Measurements from ENCODE around the gene HSPB9. TPM values are rescaled to one million over a fixed set of nuclear protein-coding genes. Genes with fewer than 3 reads are reported as not detected.

HSPB9 gene
- total RNA-seq, 1 experiment from 2014 or later = 0.46 TPM

GRCh38 chr17:42106009-42106408 lies 16.6 kb upstream of the HSPB9 start:
- H3K4me1 Mint-ChIP-seq = peaks cover 19% of the 10 kb centered on the region
- TF ChIP-seq ETV6 (CRISPR knock-in tag; IDR thresholded peaks at IDR 0.05) (no peak), GRHL2 (CRISPR knock-in tag; IDR thresholded peaks at IDR 0.05; ENCODE audit: insufficient replicate concordance, severe bottlenecking) (no peak), FOXK1 (CRISPR knock-in tag; IDR thresholded peaks at IDR 0.05) (no peak), E2F5 (CRISPR knock-in tag; IDR thresholded peaks at IDR 0.05) (no peak), IRF1 (CRISPR knock-in tag; IDR thresholded peaks at IDR 0.05) (no peak), ZMAT4 (CRISPR knock-in tag; IDR thresholded peaks at IDR 0.05) (no peak), FOXP4 (CRISPR knock-in tag; IDR thresholded peaks at IDR 0.05) (no peak), FOXJ3 (CRISPR knock-in tag; IDR thresholded peaks at IDR 0.05; ENCODE audit: borderline replicate concordance) (no peak), ZNF425 (CRISPR knock-in tag; conservative IDR thresholded peaks at IDR 0.05) (no peak), ELF4 (CRISPR knock-in tag; IDR thresholded peaks at IDR 0.05; ENCODE audit: low read depth) (no peak), TCF7 (CRISPR knock-in tag; IDR thresholded peaks at IDR 0.05; ENCODE audit: low read depth) (no peak), GABPB1 (CRISPR knock-in tag; IDR thresholded peaks at IDR 0.05) (no peak), HMGXB4 (CRISPR knock-in tag; IDR thresholded peaks at IDR 0.05) (no peak), ZNF121 (CRISPR knock-in tag; IDR thresholded peaks at IDR 0.05) (no peak), CREM (CRISPR knock-in tag; IDR thresholded peaks at IDR 0.05) (no peak), ZNF232 (CRISPR knock-in tag; IDR thresholded peaks at IDR 0.05) (no peak)
- TF ChIP-seq, protein P1, sequence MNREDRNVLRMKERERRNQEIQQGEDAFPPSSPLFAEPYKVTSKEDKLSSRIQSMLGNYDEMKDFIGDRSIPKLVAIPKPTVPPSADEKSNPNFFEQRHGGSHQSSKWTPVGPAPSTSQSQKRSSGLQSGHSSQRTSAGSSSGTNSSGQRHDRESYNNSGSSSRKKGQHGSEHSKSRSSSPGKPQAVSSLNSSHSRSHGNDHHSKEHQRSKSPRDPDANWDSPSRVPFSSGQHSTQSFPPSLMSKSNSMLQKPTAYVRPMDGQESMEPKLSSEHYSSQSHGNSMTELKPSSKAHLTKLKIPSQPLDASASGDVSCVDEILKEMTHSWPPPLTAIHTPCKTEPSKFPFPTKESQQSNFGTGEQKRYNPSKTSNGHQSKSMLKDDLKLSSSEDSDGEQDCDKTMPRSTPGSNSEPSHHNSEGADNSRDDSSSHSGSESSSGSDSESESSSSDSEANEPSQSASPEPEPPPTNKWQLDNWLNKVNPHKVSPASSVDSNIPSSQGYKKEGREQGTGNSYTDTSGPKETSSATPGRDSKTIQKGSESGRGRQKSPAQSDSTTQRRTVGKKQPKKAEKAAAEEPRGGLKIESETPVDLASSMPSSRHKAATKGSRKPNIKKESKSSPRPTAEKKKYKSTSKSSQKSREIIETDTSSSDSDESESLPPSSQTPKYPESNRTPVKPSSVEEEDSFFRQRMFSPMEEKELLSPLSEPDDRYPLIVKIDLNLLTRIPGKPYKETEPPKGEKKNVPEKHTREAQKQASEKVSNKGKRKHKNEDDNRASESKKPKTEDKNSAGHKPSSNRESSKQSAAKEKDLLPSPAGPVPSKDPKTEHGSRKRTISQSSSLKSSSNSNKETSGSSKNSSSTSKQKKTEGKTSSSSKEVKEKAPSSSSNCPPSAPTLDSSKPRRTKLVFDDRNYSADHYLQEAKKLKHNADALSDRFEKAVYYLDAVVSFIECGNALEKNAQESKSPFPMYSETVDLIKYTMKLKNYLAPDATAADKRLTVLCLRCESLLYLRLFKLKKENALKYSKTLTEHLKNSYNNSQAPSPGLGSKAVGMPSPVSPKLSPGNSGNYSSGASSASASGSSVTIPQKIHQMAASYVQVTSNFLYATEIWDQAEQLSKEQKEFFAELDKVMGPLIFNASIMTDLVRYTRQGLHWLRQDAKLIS (CRISPR knock-in tag; IDR thresholded peaks at IDR 0.05; ENCODE audit: borderline replicate concordance) = no peak
- TF ChIP-seq, protein P2, sequence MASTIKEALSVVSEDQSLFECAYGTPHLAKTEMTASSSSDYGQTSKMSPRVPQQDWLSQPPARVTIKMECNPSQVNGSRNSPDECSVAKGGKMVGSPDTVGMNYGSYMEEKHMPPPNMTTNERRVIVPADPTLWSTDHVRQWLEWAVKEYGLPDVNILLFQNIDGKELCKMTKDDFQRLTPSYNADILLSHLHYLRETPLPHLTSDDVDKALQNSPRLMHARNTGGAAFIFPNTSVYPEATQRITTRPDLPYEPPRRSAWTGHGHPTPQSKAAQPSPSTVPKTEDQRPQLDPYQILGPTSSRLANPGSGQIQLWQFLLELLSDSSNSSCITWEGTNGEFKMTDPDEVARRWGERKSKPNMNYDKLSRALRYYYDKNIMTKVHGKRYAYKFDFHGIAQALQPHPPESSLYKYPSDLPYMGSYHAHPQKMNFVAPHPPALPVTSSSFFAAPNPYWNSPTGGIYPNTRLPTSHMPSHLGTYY (CRISPR knock-in tag; IDR thresholded peaks at IDR 0.05) = no peak
- peaks cover 6% of the 10 kb centered on the region for H3K27me3 Mint-ChIP-seq (ENCODE audit: low read depth)
- H3K9me3 Mint-ChIP-seq = no peaks in the 10 kb centered on the region
- ATAC-seq (no peak), DNase-seq (ENCODE audit: low spot score) (no peak)
- ChIA-PET CTCF (interaction anchor here (0.5 to 1.1 kb wide), 3 partner anchors 15 to 51 kb away, joined by 3 to 5 read pairs (median 3); partner anchors contain the start of gene KAT2A), POLR2A (no interaction called here)
- no peak overlapping the region for H3K4me3 Mint-ChIP-seq
- no peak overlapping the region for H3K27ac Mint-ChIP-seq
- H3K36me3 Mint-ChIP-seq = no peaks in the 10 kb centered on the region
